T-cell (primary cell): Measurements from ENCODE around the gene HABP4. TPM values are rescaled to one million over a fixed set of nuclear protein-coding genes. Genes with fewer than 3 reads are reported as not detected.

Experiments
- ATAC-seq, 4 experiments: fragments of 200-7000 bp in 3 of 4; fragments of 150-1000 bp in 1 of 4; cut with Tn5 transposase; replicated peaks in 1 of 4; 1 replicate in 3 of 4; 2 replicates in 1 of 4; pipeline ENCODE4 v1.10.0; 2021; ENCODE audit warnings: moderate library complexity in 3 of 4, mild to moderate bottlenecking in 2 of 4, moderate number of reproducible peaks in 1 of 4
- CTCF ChIA-PET, 2 donors: fragments of 300-600 bp; sonication (Branson Sonifier 250); formaldehyde crosslinking; loops; one replicate each; lab custom pipeline; 2022; ENCODE audit warnings: antibody characterized with exemption in 2 of 2; lab: Charles Lee
- POLR2A ChIA-PET, 2 donors: fragments of 300-600 bp; sonication (Branson Sonifier 250); formaldehyde crosslinking; loops; one replicate each; lab custom pipeline; 2022; ENCODE audit warnings: antibody characterized with exemption in 2 of 2; lab: Charles Lee
- DNase-seq, 35 experiments: peaks; one replicate each; pipeline versions ENCODE4 v3.0.0 to v3.0.0-alpha.2; 2013 to 2023
- H3K27ac ChIP-seq: one replicate; pipeline ENCODE4 v1.5.1; 2013; ENCODE audit warnings: low read length
- H3K27me3 ChIP-seq, 2 experiments: replicated peaks in 1 of 2; 1 replicate in 1 of 2; 2 replicates in 1 of 2; pipeline versions ENCODE4 v1.6.1 to v1.7.0; 2013; ENCODE audit warnings: low read length in 1 of 2, mixed read lengths in 1 of 2; ENCODE audit not compliant: control insufficient read depth in 2 of 2, insufficient read depth in 2 of 2; ENCODE audit errors: extremely low read depth in 1 of 2
- H3K36me3 ChIP-seq, 2 donors: 1 replicate in 1 of 2; 2 replicates in 1 of 2; pipeline versions ENCODE4 v1.6.1 to v1.7.0; 2013; ENCODE audit warnings: low read length in 1 of 2; ENCODE audit not compliant: control insufficient read depth in 2 of 2, insufficient read depth in 1 of 2; ENCODE audit errors: extremely low read depth in 1 of 2
- H3K4me1 ChIP-seq, 2 experiments: 1 replicate in 1 of 2; 2 replicates in 1 of 2; pipeline versions ENCODE4 v1.6.1 to v1.7.0; 2013; ENCODE audit warnings: low read length in 2 of 2, mixed read lengths in 1 of 2; ENCODE audit not compliant: insufficient read depth in 2 of 2, control insufficient read depth in 1 of 2; ENCODE audit errors: extremely low read depth in 1 of 2
- H3K4me3 ChIP-seq, 2 donors: 1 replicate in 1 of 2; 2 replicates in 1 of 2; pipeline versions ENCODE4 v1.5.1 to v1.7.0; 2013; ENCODE audit warnings: mild to moderate bottlenecking in 2 of 2, low read length in 1 of 2, moderate library complexity in 1 of 2; ENCODE audit not compliant: control insufficient read depth in 1 of 2; ENCODE audit errors: extremely low read depth in 1 of 2
- H3K9me3 ChIP-seq: 2 replicates; pipeline ENCODE4 v1.7.0; 2013
- H3K27ac Mint-ChIP-seq, 2 donors: one replicate each; pipeline ENCODE4 v1.8.0; 2020 to 2021; ENCODE audit warnings: mild to moderate bottlenecking in 2 of 2, mixed read lengths in 2 of 2
- H3K27me3 Mint-ChIP-seq, 2 donors: one replicate each; pipeline ENCODE4 v1.8.0; 2021 to 2022; ENCODE audit warnings: mixed read lengths in 2 of 2
- H3K36me3 Mint-ChIP-seq: one replicate; pipeline ENCODE4 v1.8.0; 2021; ENCODE audit warnings: mixed read lengths
- H3K4me1 Mint-ChIP-seq, 3 donors: one replicate each; pipeline ENCODE4 v1.8.0; 2020 to 2022; ENCODE audit warnings: mixed read lengths in 3 of 3, mild to moderate bottlenecking in 1 of 3
- H3K4me3 Mint-ChIP-seq, 3 donors: one replicate each; pipeline ENCODE4 v1.8.0; 2020 to 2022; ENCODE audit warnings: mild to moderate bottlenecking in 3 of 3, mixed read lengths in 3 of 3, moderate library complexity in 3 of 3
- H3K9me3 Mint-ChIP-seq, 3 donors: one replicate each; pipeline ENCODE4 v1.8.0; 2020 to 2022; ENCODE audit warnings: mixed read lengths in 3 of 3
- WGBS: methylation state at CpG from one replicate; pipeline ENCODE4 v1.1.5; 2013; ENCODE audit warnings: missing lambda C conversion rate; ENCODE audit not compliant: insufficient coverage; 5-methylcytosine and 5-hydroxymethylcytosine counted together
- total RNA-seq, 35 experiments: library from RNA in 6 of 35; stranded (reverse) in 6 of 35; fragments of 120-200 nt in 1 of 35; gene quantifications; one replicate each; pipeline versions ENCODE4 v1.2.1 to v1.2.4 and lab custom pipeline; 2013 to 2026

HABP4 gene
- total RNA-seq, 5 donors from 2014 or later (not counting 1 experiment from before 2014, with no cell fraction given): 18.2 to 30.8 (median 25.3) TPM

GRCh38 chr9:96442491-96442890 lies 7.5 kb upstream of the HABP4 start:
- no peak overlapping the region for H3K4me3 ChIP-seq
- ATAC-seq: peak in 1 of 4 experiments; percentile 43
- H3K27ac ChIP-seq: no peak overlapping the region
- ChIA-PET CTCF (interaction anchor here (0.6 to 1.4 kb wide), 4 partner anchors 8 to 1253 kb away, joined by 3 to 7 read pairs (median 4); no protein-coding TSS in a partner anchor), POLR2A (interaction anchor here in 1 of 2 donors (0.6 kb wide), 1 partner anchor 87 kb away, joined by 6 read pairs; no protein-coding TSS in a partner anchor)
- no peaks in the 10 kb centered on the region for H3K4me1 ChIP-seq
- H3K36me3 Mint-ChIP-seq: no peaks in the 10 kb centered on the region
- DNase-seq: no peak
- no peaks in the 10 kb centered on the region for H3K27me3 Mint-ChIP-seq
- H3K4me1 Mint-ChIP-seq: no peaks in the 10 kb centered on the region
- H3K9me3 ChIP-seq: no peaks in the 10 kb centered on the region
- no CpG with 5 or more reads among the region's 3 CpGs for WGBS
- H3K27ac Mint-ChIP-seq: no peak overlapping the region
- no peaks in the 10 kb centered on the region for H3K36me3 ChIP-seq
- no peaks in the 10 kb centered on the region for H3K27me3 ChIP-seq
- no peak overlapping the region for H3K4me3 Mint-ChIP-seq
- H3K9me3 Mint-ChIP-seq: no peaks in the 10 kb centered on the region

- Histone ChIP-seq H3K4me3 (no peak overlapping the region), H3K36me3 (no peaks in the 10 kb centered on the region), H3K27ac (no peak overlapping the region), H3K27me3 (no peaks in the 10 kb centered on the region), H3K9me3 (no peaks in the 10 kb centered on the region), H3K4me1 (peaks cover 0 to 16% of the 10 kb centered on the region in 2 experiments)
- no peak for DNase-seq
- ChIA-PET CTCF (no interaction called here), POLR2A (no interaction called here)
- no peaks in the 10 kb centered on the region for H3K9me3 Mint-ChIP-seq
- peaks cover 18 to 25% (median 18%) of the 10 kb centered on the region in 3 donors for H3K4me1 Mint-ChIP-seq
- H3K27me3 Mint-ChIP-seq: peaks cover 0 to 4% of the 10 kb centered on the region in 2 donors
- H3K4me3 Mint-ChIP-seq: no peak overlapping the region
- 50% methylated on average over 2 of the region's 3 CpGs for WGBS
- no peak overlapping the region for H3K27ac Mint-ChIP-seq
- no peaks in the 10 kb centered on the region for H3K36me3 Mint-ChIP-seq
- ATAC-seq: no peak
Observed at GRCh38 chr9:96447406-96447805, 2.6 kb upstream of the HABP4 start.

- ChIA-PET CTCF (interaction anchor here in 1 of 2 donors (1.5 to 1.8 kb wide), 2 partner anchors 30 to 206 kb away, joined by 4 to 6 read pairs; no protein-coding TSS in a partner anchor), POLR2A (no interaction called here)
Observed at GRCh38 chr9:96448546-96449170, 1.3 kb upstream of the HABP4 start.

GRCh38 chr9:96449523-96449844 lies 485 bp upstream of the HABP4 start:
- H3K27ac Mint-ChIP-seq: peak overlapping the region; percentile 62 to 77
- H3K4me1 Mint-ChIP-seq: peaks cover 28 to 35% (median 29%) of the 10 kb centered on the region in 3 donors
- no peaks in the 10 kb centered on the region for H3K9me3 Mint-ChIP-seq
- CTCF ChIA-PET: interaction anchor here (0.6 to 1.8 kb wide), 6 partner anchors 8 to 205 kb away, joined by 3 to 6 read pairs (median 4); no protein-coding TSS in a partner anchor
- WGBS: 1% methylated on average over 7 of the region's 7 CpGs
- peak in 2 of 35 experiments; percentile 2 to 3 for DNase-seq
- Histone ChIP-seq H3K9me3 (no peaks in the 10 kb centered on the region), H3K4me1 (peaks cover 0 to 16% of the 10 kb centered on the region in 2 experiments), H3K27ac (no peak overlapping the region), H3K27me3 (no peaks in the 10 kb centered on the region), H3K4me3 (peak overlapping the region; percentile 55 to 71), H3K36me3 (no peaks in the 10 kb centered on the region)
- peaks cover 0 to 4% of the 10 kb centered on the region in 2 donors for H3K27me3 Mint-ChIP-seq
- H3K4me3 Mint-ChIP-seq: peak overlapping the region; percentile 71 to 91 (median 76)
- no peaks in the 10 kb centered on the region for H3K36me3 Mint-ChIP-seq
- POLR2A ChIA-PET: interaction anchor here (0.7 to 1.0 kb wide), 6 partner anchors 10 to 33 kb away, joined by 3 to 4 read pairs (median 3); no protein-coding TSS in a partner anchor
- peak in 2 of 4 experiments; percentile 18 to 21 for ATAC-seq

More at GRCh38 chr9:96448546-96449170, 1.3 kb upstream of the HABP4 start:
- no peaks in the 10 kb centered on the region for H3K36me3 ChIP-seq
- no peaks in the 10 kb centered on the region for H3K36me3 Mint-ChIP-seq
- no peak overlapping the region for H3K27ac Mint-ChIP-seq
- peaks cover 0 to 4% of the 10 kb centered on the region in 2 donors for H3K27me3 Mint-ChIP-seq
- DNase-seq: no peak
- H3K4me1 Mint-ChIP-seq: peaks cover 24 to 31% (median 25%) of the 10 kb centered on the region in 3 donors
- no peaks in the 10 kb centered on the region for H3K9me3 ChIP-seq
- no peak overlapping the region for H3K27ac ChIP-seq
- H3K4me3 Mint-ChIP-seq: peak overlapping the region; percentile 71 to 91 (median 76)
- WGBS: 98% methylated on average over 5 of the region's 11 CpGs
- ATAC-seq: no peak
- peaks cover 0 to 16% of the 10 kb centered on the region in 2 experiments for H3K4me1 ChIP-seq
- H3K9me3 Mint-ChIP-seq: no peaks in the 10 kb centered on the region
- no peak overlapping the region for H3K4me3 ChIP-seq
- H3K27me3 ChIP-seq: no peaks in the 10 kb centered on the region

GRCh38 chr9:96450613-96451528 lies 902 bp downstream of the HABP4 start:
- Histone ChIP-seq H3K4me1 (peaks cover 0 to 16% of the 10 kb centered on the region in 2 experiments), H3K27ac (peak overlapping the region; percentile 47), H3K36me3 (no peaks in the 10 kb centered on the region), H3K27me3 (no peaks in the 10 kb centered on the region), H3K9me3 (no peaks in the 10 kb centered on the region), H3K4me3 (peak overlapping the region; percentile 71 to 89)
- POLR2A ChIA-PET: interaction anchor here in 1 of 2 donors (0.5 to 0.7 kb wide), 4 partner anchors 32 to 205 kb away, joined by 3 to 10 read pairs (median 4); partner anchors contain the start of gene PRXL2C
- H3K27ac Mint-ChIP-seq: peak overlapping the region; percentile 88 to 93
- ATAC-seq (peak in 1 of 4 experiments; percentile 46), DNase-seq (peak; percentile 22 to 79 (median 62))
- peaks cover 0 to 4% of the 10 kb centered on the region in 2 donors for H3K27me3 Mint-ChIP-seq
- WGBS: 1% methylated on average over 52 of the region's 63 CpGs
- H3K4me1 Mint-ChIP-seq: peaks cover 28 to 35% (median 29%) of the 10 kb centered on the region in 3 donors
- CTCF ChIA-PET: interaction anchor here in 1 of 2 donors (1.0 to 1.3 kb wide), 3 partner anchors 9 to 203 kb away, joined by 3 to 4 read pairs (median 3); no protein-coding TSS in a partner anchor
- no peaks in the 10 kb centered on the region for H3K36me3 Mint-ChIP-seq
- no peaks in the 10 kb centered on the region for H3K9me3 Mint-ChIP-seq
- H3K4me3 Mint-ChIP-seq: peak overlapping the region; percentile 91 to 94 (median 94)
